ENCODE measurements around the gene SLC27A2. TPM values are rescaled to one million over a fixed set of nuclear protein-coding genes. Genes with fewer than 3 reads are reported as not detected.

Gene SLC27A2
- total and polyA plus RNA-seq, 10 of the 15 experiments (the other 5 are each of a cell fraction or from before 2014, with no cell fraction given), result 0.22 to 1.2 (median 0.69) TPM; not detected in 1

GRCh38 chr15:50209809-50210208 lies 27.8 kb downstream of the SLC27A2 start:
- BruUV-seq (replicated peaks), result no TSS peak
- no peaks in the 10 kb centered on the region for H3K36me3 ChIP-seq (ENCODE audit: control insufficient read depth in 2 of 2, insufficient read depth in 2 of 2, low read length in 1 of 2)
- FAIRE-seq (no peak), DNase-seq (ENCODE audit: low read depth, low spot score) (no peak), ATAC-seq (no peak)
- in situ Hi-C loops (cut with MboI) (no loop called here), intact Hi-C loops (cut with micrococcal nuclease; ENCODE audit: unreplicated experiment) (no loop called here)
- H3K79me2 ChIP-seq (ENCODE audit: control insufficient read depth, insufficient read depth, low read length), result no peaks in the 10 kb centered on the region
- no peaks in the 10 kb centered on the region for H3K27me3 ChIP-seq (replicated peaks in 1 of 2; ENCODE audit: control insufficient read depth in 2 of 2, insufficient read depth in 2 of 2, low read length in 1 of 2)
- POLR2A ChIA-PET, result no interaction called here
- H3K9me3 ChIP-seq (replicated peaks; ENCODE audit: control insufficient read depth, insufficient read depth, low read length), result no peaks in the 10 kb centered on the region; the same call in 1 of the 3 replicates
- no peak for TF ChIP-seq SIX5 (IDR thresholded peaks at IDR 0.05; ENCODE audit: low read depth, low read length, severe bottlenecking)
- no peak for TF ChIP-seq ZNF687 (IDR thresholded peaks at IDR 0.05)
- H3K4me1 ChIP-seq (ENCODE audit: control insufficient read depth, insufficient read depth, low read length), result no peaks in the 10 kb centered on the region
- no peak overlapping the region for H3K4me3 ChIP-seq
- no peak overlapping the region for H2AFZ ChIP-seq (ENCODE audit: control insufficient read depth, low read depth, low read length)
- RAD21 ChIA-PET (ENCODE audit: unreplicated experiment), result interaction anchor here (0.5 kb wide), 1 partner anchor 622 kb away, joined by 3 read pairs; no protein-coding TSS in a partner anchor
- no peak overlapping the region for H3K9ac ChIP-seq (ENCODE audit: control insufficient read depth, insufficient read depth, low read length)
- no peaks in the 10 kb centered on the region for H4K20me1 ChIP-seq (ENCODE audit: control insufficient read depth, insufficient read depth)
- H3K27ac ChIP-seq (ENCODE audit: control insufficient read depth, insufficient read depth), result no peak overlapping the region
- H3K4me2 ChIP-seq (ENCODE audit: control insufficient read depth, insufficient read depth), result no peak overlapping the region
- SMC1A ChIA-PET (ENCODE audit: uncharacterized antibody, unreplicated experiment), result interaction anchor here (1.0 to 2.1 kb wide), 2 partner anchors 10 to 42 kb away, joined by 3 to 7 read pairs; no protein-coding TSS in a partner anchor
- WGBS (ENCODE audit: insufficient coverage, insufficient replicate concordance, low lambda C conversion rate, missing lambda C conversion rate), result 94% methylated on average over 4 of the region's 4 CpGs
- CTCF ChIA-PET, result no interaction called here

All from GM12878 (cell line).